Astrocyte (in vitro differentiated cells and primary cell): ENCODE data around the gene SUMF1. TPM values are rescaled to one million over a fixed set of nuclear protein-coding genes. Genes with fewer than 3 reads are reported as not detected.

ENCODE experiments used
- DNase-seq: peaks from one replicate; pipeline ENCODE4 v3.0.0-alpha.2; 2010; ENCODE audit warnings: low read depth
- FAIRE-seq: peaks from 2 replicates; lab custom pipeline; 2011; peaks lifted over from hg19 to GRCh38; lab: Jason Lieb, UNC
- H2AFZ ChIP-seq: 2 replicates; pipeline ENCODE4 v1.6.0; 2012; ENCODE audit warnings: low read depth, low read length, inconsistent platforms
- H3K27ac ChIP-seq: 2 replicates; pipeline ENCODE4 v1.5.1; 2011; ENCODE audit warnings: low read depth, low read length, inconsistent platforms
- H3K27me3 ChIP-seq: 2 replicates; pipeline ENCODE4 v1.6.0; 2011; ENCODE audit warnings: low read length, inconsistent platforms; ENCODE audit not compliant: insufficient read depth
- H3K36me3 ChIP-seq: 2 replicates; pipeline ENCODE4 v1.5.1; 2011; ENCODE audit warnings: low read length, inconsistent platforms; ENCODE audit not compliant: insufficient read depth
- H3K4me1 ChIP-seq: 2 replicates; pipeline ENCODE4 v1.5.1; 2011; ENCODE audit warnings: low read length, inconsistent platforms; ENCODE audit not compliant: insufficient read depth
- H3K4me2 ChIP-seq: 2 replicates; pipeline ENCODE4 v1.6.0; 2012; ENCODE audit warnings: low read length, inconsistent platforms
- H3K4me3 ChIP-seq: 2 replicates; pipeline ENCODE4 v1.5.1; 2011; ENCODE audit warnings: low read depth, mild to moderate bottlenecking, low read length, inconsistent platforms; ENCODE audit not compliant: insufficient read depth
- H3K79me2 ChIP-seq: 2 replicates; pipeline ENCODE4 v1.6.0; 2012; ENCODE audit warnings: mild to moderate bottlenecking, low read length, inconsistent platforms; ENCODE audit not compliant: insufficient read depth
- H3K9ac ChIP-seq: 2 replicates; pipeline ENCODE4 v1.6.0; 2012; ENCODE audit warnings: mild to moderate bottlenecking, low read length, inconsistent platforms
- H3K9me3 ChIP-seq: 2 replicates; pipeline ENCODE4 v1.5.1; 2012; ENCODE audit warnings: low read depth, mild to moderate bottlenecking, low read length, inconsistent platforms; ENCODE audit not compliant: insufficient read depth
- H4K20me1 ChIP-seq: 2 replicates; pipeline ENCODE4 v1.6.0; 2012; ENCODE audit warnings: low read length, inconsistent platforms; ENCODE audit not compliant: insufficient read depth
- H3K27ac Mint-ChIP-seq: one replicate; pipeline ENCODE4 v1.8.0; 2021; ENCODE audit warnings: mild to moderate bottlenecking, mixed read lengths; ENCODE audit not compliant: unreplicated experiment
- H3K27me3 Mint-ChIP-seq: one replicate; pipeline ENCODE4 v1.8.0; 2021; ENCODE audit warnings: low read depth, mixed read lengths; ENCODE audit not compliant: unreplicated experiment
- H3K36me3 Mint-ChIP-seq: one replicate; pipeline ENCODE4 v1.8.0; 2021; ENCODE audit warnings: low read depth, mixed read lengths; ENCODE audit not compliant: unreplicated experiment
- H3K4me1 Mint-ChIP-seq: one replicate; pipeline ENCODE4 v1.8.0; 2021; ENCODE audit warnings: low read depth, mixed read lengths; ENCODE audit not compliant: unreplicated experiment
- H3K4me3 Mint-ChIP-seq: one replicate; pipeline ENCODE4 v1.8.0; 2021; ENCODE audit warnings: mild to moderate bottlenecking, moderate library complexity, mixed read lengths; ENCODE audit not compliant: unreplicated experiment
- H3K9me3 Mint-ChIP-seq: one replicate; pipeline ENCODE4 v1.8.0; 2021; ENCODE audit warnings: mild to moderate bottlenecking, mixed read lengths; ENCODE audit not compliant: unreplicated experiment
- CTCF ChIP-seq: IDR thresholded peaks from 2 replicates; pipeline ENCODE4 v1.5.1; 2011; ENCODE audit warnings: low read depth, mild to moderate bottlenecking, inconsistent platforms, low read length, moderate library complexity; ENCODE audit not compliant: insufficient read depth
- EZH2 ChIP-seq: IDR thresholded peaks from 2 replicates; pipeline ENCODE4 v1.6.1; 2012; ENCODE audit warnings: mild to moderate bottlenecking, low read length, inconsistent platforms; ENCODE audit not compliant: insufficient read depth
- total RNA-seq: library from RNA; stranded (reverse); gene quantifications from 2 replicates; pipeline ENCODE4 v1.2.1, GENCODE V29; 2021

The SUMF1 gene
- total RNA-seq, 1 donor from 2014 or later, result 17.4 TPM

- Mint-ChIP-seq H3K27me3 (peaks cover 29% of the 10 kb centered on the region), H3K4me3 (no peak overlapping the region), H3K9me3 (no peaks in the 10 kb centered on the region), H3K4me1 (no peaks in the 10 kb centered on the region), H3K27ac (no peak overlapping the region), H3K36me3 (no peaks in the 10 kb centered on the region)
- H2AFZ ChIP-seq, result no peak overlapping the region
- H3K4me2 ChIP-seq, result peak overlapping the region; percentile 99
- H3K4me1 ChIP-seq, result peaks cover 9% of the 10 kb centered on the region
- no peak overlapping the region for H3K9ac ChIP-seq
- FAIRE-seq (no peak), DNase-seq (no peak)
- peaks cover 27% of the 10 kb centered on the region for H3K27me3 ChIP-seq
- H3K4me3 ChIP-seq, result no peak overlapping the region
- no peaks in the 10 kb centered on the region for H3K36me3 ChIP-seq
- no peaks in the 10 kb centered on the region for H4K20me1 ChIP-seq
- H3K9me3 ChIP-seq, result no peaks in the 10 kb centered on the region
- no peak overlapping the region for H3K27ac ChIP-seq
- TF ChIP-seq CTCF (no peak), EZH2 (no peak)
- H3K79me2 ChIP-seq, result no peaks in the 10 kb centered on the region
These were observed 27.8 kb upstream of the SUMF1 start for GRCh38 chr3:4494895-4495264.

- Histone ChIP-seq H3K9ac (peak overlapping the region; percentile 81), H3K9me3 (no peaks in the 10 kb centered on the region), H3K4me1 (peaks cover 9% of the 10 kb centered on the region), H3K27ac (no peak overlapping the region), H3K4me3 (peak overlapping the region; percentile 82), H3K79me2 (no peaks in the 10 kb centered on the region), H2AFZ (peak overlapping the region; percentile 53), H3K36me3 (no peaks in the 10 kb centered on the region), H3K27me3 (peaks cover 33% of the 10 kb centered on the region), H4K20me1 (no peaks in the 10 kb centered on the region), H3K4me2 (peak overlapping the region; percentile 99)
- FAIRE-seq, result no peak
- Mint-ChIP-seq H3K9me3 (no peaks in the 10 kb centered on the region), H3K27me3 (peaks cover 33% of the 10 kb centered on the region), H3K4me3 (peak overlapping the region; percentile 93), H3K4me1 (no peaks in the 10 kb centered on the region), H3K36me3 (no peaks in the 10 kb centered on the region), H3K27ac (no peak overlapping the region)
- TF ChIP-seq CTCF (no peak), EZH2 (no peak)
- peak; percentile 18 for DNase-seq
These were observed 27.1 kb upstream of the SUMF1 start for GRCh38 chr3:4493941-4494894.
